WTC11 (cell line): ENCODE measurements around the gene IL1RAPL1.

ENCODE experiments used
- ATF1 ChIP-seq: sonication (generic); formaldehyde crosslinking; IDR thresholded peaks from 2 replicates; pipeline ENCODE4 v1.8.1; 2023; ENCODE audit warnings: mild to moderate bottlenecking, moderate library complexity, missing genetic modification reagents
- CTCF ChIP-seq: fragments of 200-600 bp; IDR thresholded peaks from 2 replicates; pipeline ENCODE4 v1.8.0; 2022; ENCODE audit warnings: antibody characterized with exemption
- JAZF1 ChIP-seq: fragments of 250-450 bp; sonication (Bioruptor Pico); IDR thresholded peaks from 2 replicates; pipeline ENCODE4 v1.9.0; 2021; ENCODE audit warnings: moderate library complexity, mild to moderate bottlenecking, inconsistent platforms
- MAX ChIP-seq: sonication (generic); formaldehyde crosslinking; IDR thresholded peaks from 2 replicates; pipeline ENCODE4 v1.8.0; 2022; ENCODE audit warnings: mild to moderate bottlenecking, missing genetic modification reagents
- MLX ChIP-seq: sonication (generic); formaldehyde crosslinking; IDR thresholded peaks from 2 replicates; pipeline ENCODE4 v1.8.1; 2023; ENCODE audit warnings: mild to moderate bottlenecking, missing genetic modification reagents, moderate library complexity
- PREB ChIP-seq: sonication (generic); formaldehyde crosslinking; IDR thresholded peaks from 2 replicates; pipeline ENCODE4 v1.8.1; 2022; ENCODE audit warnings: mild to moderate bottlenecking, missing genetic modification reagents, moderate library complexity, borderline replicate concordance
- SP1 ChIP-seq: sonication (generic); formaldehyde crosslinking; conservative IDR thresholded peaks from 2 replicates; pipeline ENCODE4 v1.8.1; 2022; ENCODE audit warnings: missing genetic modification reagents
- USF1 ChIP-seq: sonication (generic); formaldehyde crosslinking; IDR thresholded peaks from 2 replicates; pipeline ENCODE4 v1.8.0; 2022; ENCODE audit warnings: mild to moderate bottlenecking, missing genetic modification reagents
- ZNF423 ChIP-seq: fragments of 250-450 bp; sonication (Bioruptor Pico); IDR thresholded peaks from 2 replicates; pipeline ENCODE4 v2.1.2; 2022; ENCODE audit warnings: mild to moderate bottlenecking, moderate library complexity
- TF ChIP-seq, protein P1 (sequence below): sonication (generic); formaldehyde crosslinking; IDR thresholded peaks from 2 replicates; pipeline ENCODE4 v1.8.1; 2023; ENCODE audit warnings: mild to moderate bottlenecking, missing genetic modification reagents
- TF ChIP-seq, protein P2 (sequence below): sonication (generic); formaldehyde crosslinking; IDR thresholded peaks from 2 replicates; pipeline ENCODE4 v1.8.1; 2022; ENCODE audit warnings: low read depth, missing genetic modification reagents, borderline replicate concordance
- TF ChIP-seq, protein P3 (sequence below): sonication (generic); formaldehyde crosslinking; IDR thresholded peaks from 2 replicates; pipeline ENCODE4 v1.8.1; 2023; ENCODE audit warnings: mild to moderate bottlenecking, moderate library complexity, missing genetic modification reagents
- TF ChIP-seq, protein P4 (sequence below): sonication (generic); formaldehyde crosslinking; IDR thresholded peaks from 2 replicates; pipeline ENCODE4 v1.8.1; 2023; ENCODE audit warnings: mild to moderate bottlenecking, missing genetic modification reagents

DNA sequence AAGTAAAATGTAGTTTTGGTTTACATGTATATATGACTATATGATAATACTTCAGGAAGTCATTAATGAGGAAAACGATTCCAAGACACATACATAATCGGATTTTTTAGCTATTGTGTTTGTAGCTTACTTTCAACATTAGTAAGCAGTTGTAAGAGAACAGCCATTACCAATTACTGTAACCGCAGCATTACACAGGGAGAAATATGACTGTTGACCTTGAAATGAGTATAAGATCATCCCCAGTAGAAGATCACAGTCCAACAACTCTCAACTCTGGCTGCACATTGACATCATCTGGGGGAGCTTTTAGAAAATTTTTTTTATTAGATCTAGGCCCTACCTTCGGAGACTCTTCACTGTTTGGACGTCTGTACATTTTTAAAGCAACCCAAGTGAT lies 866.1 kb downstream of the IL1RAPL1 start:
- TF ChIP-seq SP1 (CRISPR knock-in tag): no peak
- no peak for TF ChIP-seq CTCF
- no peak for TF ChIP-seq ATF1
- no peak for TF ChIP-seq MAX (CRISPR knock-in tag)
- no peak for TF ChIP-seq JAZF1
- no peak for TF ChIP-seq PREB (CRISPR knock-in tag)
- no peak for TF ChIP-seq USF1
- TF ChIP-seq, protein P1, sequence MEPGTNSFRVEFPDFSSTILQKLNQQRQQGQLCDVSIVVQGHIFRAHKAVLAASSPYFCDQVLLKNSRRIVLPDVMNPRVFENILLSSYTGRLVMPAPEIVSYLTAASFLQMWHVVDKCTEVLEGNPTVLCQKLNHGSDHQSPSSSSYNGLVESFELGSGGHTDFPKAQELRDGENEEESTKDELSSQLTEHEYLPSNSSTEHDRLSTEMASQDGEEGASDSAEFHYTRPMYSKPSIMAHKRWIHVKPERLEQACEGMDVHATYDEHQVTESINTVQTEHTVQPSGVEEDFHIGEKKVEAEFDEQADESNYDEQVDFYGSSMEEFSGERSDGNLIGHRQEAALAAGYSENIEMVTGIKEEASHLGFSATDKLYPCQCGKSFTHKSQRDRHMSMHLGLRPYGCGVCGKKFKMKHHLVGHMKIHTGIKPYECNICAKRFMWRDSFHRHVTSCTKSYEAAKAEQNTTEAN: no peak
- no peak for TF ChIP-seq ZNF423 (CRISPR knock-in tag)
- TF ChIP-seq, protein P2, sequence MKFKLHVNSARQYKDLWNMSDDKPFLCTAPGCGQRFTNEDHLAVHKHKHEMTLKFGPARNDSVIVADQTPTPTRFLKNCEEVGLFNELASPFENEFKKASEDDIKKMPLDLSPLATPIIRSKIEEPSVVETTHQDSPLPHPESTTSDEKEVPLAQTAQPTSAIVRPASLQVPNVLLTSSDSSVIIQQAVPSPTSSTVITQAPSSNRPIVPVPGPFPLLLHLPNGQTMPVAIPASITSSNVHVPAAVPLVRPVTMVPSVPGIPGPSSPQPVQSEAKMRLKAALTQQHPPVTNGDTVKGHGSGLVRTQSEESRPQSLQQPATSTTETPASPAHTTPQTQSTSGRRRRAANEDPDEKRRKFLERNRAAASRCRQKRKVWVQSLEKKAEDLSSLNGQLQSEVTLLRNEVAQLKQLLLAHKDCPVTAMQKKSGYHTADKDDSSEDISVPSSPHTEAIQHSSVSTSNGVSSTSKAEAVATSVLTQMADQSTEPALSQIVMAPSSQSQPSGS (CRISPR knock-in tag): no peak
- TF ChIP-seq, protein P3, sequence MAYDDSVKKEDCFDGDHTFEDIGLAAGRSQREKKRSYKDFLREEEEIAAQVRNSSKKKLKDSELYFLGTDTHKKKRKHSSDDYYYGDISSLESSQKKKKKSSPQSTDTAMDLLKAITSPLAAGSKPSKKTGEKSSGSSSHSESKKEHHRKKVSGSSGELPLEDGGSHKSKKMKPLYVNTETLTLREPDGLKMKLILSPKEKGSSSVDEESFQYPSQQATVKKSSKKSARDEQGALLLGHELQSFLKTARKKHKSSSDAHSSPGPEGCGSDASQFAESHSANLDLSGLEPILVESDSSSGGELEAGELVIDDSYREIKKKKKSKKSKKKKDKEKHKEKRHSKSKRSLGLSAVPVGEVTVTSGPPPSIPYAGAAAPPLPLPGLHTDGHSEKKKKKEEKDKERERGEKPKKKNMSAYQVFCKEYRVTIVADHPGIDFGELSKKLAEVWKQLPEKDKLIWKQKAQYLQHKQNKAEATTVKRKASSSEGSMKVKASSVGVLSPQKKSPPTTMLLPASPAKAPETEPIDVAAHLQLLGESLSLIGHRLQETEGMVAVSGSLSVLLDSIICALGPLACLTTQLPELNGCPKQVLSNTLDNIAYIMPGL (CRISPR knock-in tag): no peak
- no peak for TF ChIP-seq MLX (CRISPR knock-in tag)
- TF ChIP-seq, protein P4, sequence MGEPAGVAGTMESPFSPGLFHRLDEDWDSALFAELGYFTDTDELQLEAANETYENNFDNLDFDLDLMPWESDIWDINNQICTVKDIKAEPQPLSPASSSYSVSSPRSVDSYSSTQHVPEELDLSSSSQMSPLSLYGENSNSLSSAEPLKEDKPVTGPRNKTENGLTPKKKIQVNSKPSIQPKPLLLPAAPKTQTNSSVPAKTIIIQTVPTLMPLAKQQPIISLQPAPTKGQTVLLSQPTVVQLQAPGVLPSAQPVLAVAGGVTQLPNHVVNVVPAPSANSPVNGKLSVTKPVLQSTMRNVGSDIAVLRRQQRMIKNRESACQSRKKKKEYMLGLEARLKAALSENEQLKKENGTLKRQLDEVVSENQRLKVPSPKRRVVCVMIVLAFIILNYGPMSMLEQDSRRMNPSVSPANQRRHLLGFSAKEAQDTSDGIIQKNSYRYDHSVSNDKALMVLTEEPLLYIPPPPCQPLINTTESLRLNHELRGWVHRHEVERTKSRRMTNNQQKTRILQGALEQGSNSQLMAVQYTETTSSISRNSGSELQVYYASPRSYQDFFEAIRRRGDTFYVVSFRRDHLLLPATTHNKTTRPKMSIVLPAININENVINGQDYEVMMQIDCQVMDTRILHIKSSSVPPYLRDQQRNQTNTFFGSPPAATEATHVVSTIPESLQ (CRISPR knock-in tag): no peak
